LoVo (cell line): ENCODE measurements around the gene KIAA1191.

Source experiments
- DNase-seq: peaks from one replicate; pipeline ENCODE4 v3.0.0-alpha.2; 2016; ENCODE audit warnings: low spot score

Gene KIAA1191

DNA sequence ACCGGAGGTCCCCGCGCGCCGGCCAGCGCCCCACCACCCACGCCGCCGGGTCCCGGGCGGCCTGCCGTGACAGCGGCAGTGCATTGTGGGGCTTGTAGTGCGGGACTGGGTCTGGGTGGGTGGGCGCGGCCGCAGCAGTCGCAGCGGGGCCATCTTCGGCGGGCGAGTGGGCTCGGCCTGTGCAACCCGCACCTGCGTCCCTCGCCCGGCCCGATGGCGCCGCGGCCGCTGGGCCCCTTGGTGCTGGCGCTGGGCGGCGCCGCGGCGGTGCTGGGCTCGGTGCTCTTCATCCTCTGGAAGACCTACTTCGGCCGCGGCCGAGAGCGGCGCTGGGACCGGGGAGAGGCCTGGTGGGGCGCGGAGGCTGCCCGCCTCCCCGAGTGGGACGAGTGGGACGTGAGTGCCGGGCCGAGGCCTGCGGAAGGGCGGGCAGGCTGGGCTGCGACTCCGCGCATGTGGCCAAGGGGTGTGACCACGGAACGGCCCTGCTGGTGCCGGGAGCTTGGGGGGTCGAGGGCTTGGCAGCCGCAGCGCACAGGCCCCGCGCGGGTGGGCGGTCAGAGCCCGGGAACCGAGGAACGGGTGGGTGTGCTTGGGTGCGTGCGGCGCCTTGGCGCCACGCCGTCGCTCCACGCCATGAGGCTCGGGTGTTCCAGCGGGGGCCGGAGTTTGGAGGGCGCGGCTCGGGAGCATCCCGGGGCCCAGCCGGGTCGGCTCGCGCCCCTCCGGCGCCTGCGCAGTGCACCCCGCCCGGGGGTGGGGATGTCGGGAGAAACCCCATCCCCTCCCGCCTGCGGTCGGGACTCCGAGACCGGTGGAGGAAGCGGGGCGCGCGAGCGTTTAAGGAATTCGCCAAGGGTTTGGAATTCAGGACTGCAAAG, 4.0 kb upstream of the KIAA1191 start, which contains the start of gene ARL10:
Gene ARL10 (plus strand): TSS at position 137 of the 881 bp plus-strand sequence. CDS start 77 bp downstream, at position 214.
- no peak for DNase-seq

DNA sequence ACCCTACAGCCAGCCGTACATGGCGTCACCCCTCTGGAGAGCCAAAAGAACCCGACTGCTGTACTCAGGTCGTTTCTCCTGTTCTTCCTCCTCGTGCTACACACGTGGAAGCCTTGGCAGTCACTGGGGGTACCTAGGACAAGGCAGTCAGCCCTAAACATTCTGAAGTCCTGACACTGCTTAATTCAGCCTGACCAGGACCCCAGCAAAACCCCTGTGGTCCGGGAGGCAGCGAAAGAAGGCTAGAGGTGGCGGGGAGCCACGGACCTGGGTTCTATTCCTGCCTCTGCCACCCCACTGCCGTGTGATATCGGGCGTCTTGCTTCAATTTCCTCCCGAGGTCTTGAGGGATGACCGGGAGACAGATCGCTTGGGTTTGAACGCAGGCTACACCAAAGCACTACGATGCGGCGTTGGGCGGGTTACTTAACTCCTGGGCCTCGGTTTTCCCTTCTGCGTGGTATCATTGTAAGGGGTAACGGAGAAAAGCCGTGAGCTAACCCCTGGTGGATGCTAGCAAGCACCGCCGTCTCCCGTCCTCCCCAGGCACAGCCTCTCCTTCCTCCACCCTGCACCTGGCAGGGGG, 3.3 kb upstream of the KIAA1191 start:
- no peak for DNase-seq

DNA sequence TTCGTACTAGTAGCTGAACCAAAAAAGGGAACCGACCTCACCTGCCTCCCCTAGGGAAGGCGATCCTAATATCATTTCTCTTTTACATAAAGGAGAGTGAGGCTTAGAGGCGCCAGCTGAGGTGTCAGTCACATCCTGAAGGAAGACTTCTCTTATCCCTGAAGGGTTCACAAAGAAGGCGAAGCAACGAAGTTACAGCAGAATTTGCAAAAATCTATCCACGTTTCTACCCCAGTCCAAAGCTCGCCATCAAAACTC, 598 bp upstream of the KIAA1191 start:
- no peak for DNase-seq

DNA sequence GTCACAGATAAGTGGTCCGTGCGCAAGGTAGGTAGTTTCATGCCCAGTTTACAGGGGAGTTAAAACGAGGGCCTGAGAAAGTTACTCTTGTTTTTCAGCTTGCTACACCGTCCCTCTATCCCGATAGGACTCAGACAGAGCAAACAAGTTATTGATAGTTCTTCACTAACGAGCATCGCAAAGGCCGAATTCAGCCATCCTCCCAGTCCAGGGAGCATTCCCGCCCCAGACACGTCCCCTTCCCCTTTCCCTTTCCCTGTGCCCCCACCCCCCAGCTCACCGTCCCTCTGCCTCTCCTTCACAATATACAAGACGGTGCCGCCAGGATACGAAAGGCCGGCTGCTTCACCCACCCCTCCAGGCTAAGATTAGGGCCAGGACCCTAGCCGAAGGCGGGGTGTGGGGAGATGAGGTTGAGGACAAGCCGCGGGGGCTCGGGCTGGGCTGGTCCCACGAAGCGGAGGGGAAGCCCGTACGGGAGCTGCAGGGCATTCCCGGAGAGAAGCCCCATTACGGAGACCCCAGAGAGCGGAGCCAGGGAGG, 599 bp downstream of the KIAA1191 start:
- no peak for DNase-seq

- DNase-seq: no peak
Observed at GRCh38 chr5:176359658-176360057, 1.9 kb downstream of the KIAA1191 start.

GRCh38 chr5:176356179-176356566, 5.4 kb downstream of the KIAA1191 start:
- DNase-seq: no peak

GRCh38 chr5:176355400-176356178, 6.0 kb downstream of the KIAA1191 start:
- no peak for DNase-seq

DNA sequence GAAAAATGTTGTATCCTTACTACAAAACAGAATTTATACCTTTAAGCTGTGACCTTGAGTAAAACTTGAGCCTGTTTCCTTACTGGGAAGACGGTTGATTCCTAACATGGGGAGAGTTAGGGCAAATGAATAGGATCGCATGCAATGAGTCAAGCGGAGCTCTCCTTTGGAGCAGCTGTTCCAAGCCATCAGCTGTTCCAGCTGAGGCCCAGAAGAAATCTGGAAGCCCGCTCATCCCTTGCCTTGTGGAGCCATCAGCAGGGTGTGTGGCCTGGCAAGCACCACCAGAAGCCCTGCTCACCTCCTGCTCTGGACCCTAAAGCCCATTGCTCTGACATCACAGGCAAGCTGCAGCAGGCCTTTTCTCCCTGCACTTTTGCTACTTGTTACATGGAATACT, 8.0 kb downstream of the KIAA1191 start:
- DNase-seq: no peak

GRCh38 chr5:176352116-176352878, 9.3 kb downstream of the KIAA1191 start:
- DNase-seq: no peak

GRCh38 chr5:176350416-176350815, 11.1 kb downstream of the KIAA1191 start:
- no peak for DNase-seq

DNA sequence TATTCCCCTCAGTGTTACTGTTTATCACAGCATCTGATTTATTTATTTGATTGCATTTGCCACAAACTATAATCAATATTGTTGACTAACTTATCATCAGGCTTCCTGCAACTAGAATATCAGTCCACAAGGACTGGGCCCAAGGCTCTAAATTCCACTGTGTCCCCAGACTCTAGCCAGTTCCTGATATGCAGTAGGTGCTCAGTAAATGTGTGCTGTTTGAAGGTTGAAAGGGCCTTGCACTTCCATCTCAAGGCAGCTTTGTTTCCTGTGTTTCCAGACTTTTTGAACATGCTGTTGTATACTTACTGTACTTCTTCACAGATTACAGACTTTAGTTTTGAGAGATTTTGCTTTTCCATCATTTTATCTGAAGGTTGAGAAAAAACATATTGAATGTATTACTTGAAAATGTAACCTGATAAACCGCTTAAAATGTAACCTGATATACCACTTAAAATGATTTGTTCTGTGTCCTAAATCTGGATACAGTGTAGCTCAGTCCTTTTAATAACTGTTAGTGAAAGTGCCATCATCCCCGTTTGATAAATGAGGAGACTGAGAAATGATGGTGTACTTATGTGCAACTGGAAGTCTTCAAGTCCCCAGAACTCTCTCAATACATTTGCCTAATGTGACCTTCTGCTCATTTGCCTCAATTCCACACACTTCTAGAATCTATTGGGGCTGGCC, 18.7 kb downstream of the KIAA1191 start:
- DNase-seq: no peak

DNA sequence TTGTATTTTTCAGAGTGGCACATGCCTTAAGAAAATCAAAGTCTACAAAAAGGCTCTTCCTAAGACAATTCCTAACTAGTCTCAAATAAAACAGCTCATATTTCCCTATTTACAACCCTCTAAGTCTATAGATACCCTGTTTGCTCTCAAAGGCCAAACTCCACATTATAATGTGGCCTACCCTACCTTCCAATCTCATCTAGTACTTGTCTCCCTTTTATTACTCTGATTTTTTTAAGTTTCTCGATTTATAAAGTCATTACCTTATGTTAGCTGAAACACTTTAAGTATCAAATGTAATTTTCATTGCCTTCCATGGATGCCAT, 19.4 kb downstream of the KIAA1191 start:
- DNase-seq: no peak

GRCh38 chr5:176341325-176342157, 20.0 kb downstream of the KIAA1191 start:
- no peak for DNase-seq

DNA sequence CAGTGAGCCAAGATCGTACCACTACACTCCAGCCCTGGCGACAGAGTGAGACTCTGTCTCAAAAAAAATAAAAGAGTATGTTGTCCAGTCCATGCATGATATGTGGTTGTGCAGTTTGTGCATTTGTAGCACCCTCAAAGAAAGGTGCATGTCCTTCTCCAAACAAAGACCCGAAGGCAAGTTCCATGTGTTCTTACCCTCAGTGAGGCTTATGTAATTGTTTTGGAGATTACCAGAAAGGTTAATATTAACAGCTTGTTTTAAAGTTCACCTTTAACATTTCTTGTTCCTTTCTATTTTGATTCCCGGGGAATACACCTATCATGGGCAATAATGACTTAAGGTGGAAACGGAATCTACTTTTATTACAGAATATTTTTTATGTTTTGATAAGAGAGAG, 22.3 kb downstream of the KIAA1191 start:
- no peak for DNase-seq

DNA sequence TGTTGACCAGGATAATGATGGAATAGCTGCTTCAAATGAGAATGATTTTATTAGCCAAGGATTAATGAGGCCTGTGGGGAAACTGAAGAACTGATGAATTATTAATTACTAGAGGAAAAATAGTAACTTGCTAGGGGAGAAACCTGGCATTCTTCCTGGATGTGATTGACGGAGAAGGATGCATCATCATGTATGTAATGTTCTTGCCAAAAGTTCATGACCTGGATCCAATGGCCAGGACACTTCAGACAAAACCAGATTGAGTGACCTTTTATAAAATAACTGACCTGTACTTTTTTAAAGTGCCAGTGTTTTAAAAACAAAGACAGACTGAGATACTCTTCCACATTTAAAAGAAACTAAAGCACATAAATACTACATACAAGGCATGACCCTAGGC, 23.7 kb downstream of the KIAA1191 start:
- DNase-seq: no peak

DNA sequence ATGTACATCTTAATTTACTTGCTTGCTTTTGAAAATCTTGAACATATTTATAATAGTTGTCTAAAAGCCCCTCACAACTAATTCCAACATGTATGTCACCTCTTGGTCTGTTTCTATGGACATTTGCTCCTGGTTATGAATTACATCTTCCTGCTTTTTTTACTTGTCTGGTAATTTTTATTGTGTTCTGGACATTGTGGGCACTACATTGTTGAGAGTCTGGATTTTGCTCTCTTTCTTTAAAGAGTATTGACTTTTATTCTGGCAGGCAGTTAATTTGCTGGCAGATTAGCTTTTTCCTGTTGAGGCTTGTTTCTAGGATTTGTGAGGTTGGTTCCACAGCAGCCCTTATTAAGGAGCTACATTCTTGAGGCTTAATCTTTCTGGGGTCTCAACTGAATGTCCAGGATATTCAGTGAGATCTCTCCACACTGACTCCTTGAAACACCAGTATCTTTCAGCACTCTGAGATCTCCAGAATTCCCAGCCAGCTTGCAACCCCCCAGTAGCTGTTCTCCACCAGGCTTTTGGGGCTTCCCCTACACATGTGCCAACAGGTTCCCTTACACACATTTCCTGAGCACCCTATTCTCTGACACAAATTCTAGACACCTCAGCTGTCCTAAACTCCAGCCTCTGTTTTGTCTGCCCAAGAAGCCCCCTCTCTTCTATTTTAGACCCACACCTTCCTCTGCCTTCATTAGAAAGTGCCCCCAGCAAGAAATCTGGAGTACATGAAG, 27.4 kb downstream of the KIAA1191 start:
- DNase-seq: no peak

GRCh38 chr5:176320577-176320976, 41.0 kb downstream of the KIAA1191 start:
- DNase-seq: no peak

- DNase-seq: no peak
Observed at GRCh38 chr5:176319827-176320554, 41.6 kb downstream of the KIAA1191 start.
